HG02678 (cell line): Measurements from ENCODE around the gene FMN2.
"Not testable (repeated sequence)": the region's sequence is repeated elsewhere in the genome, so short reads cannot be mapped to it uniquely, and the experiment has no call there.

Experiments
- ATAC-seq: cut with Tn5 transposase; IDR thresholded peaks from one replicate; pipeline ENCODE4 v1.9.1; 2021; ENCODE audit warnings: mild to moderate bottlenecking, moderate library complexity; ENCODE audit not compliant: unreplicated experiment

The FMN2 gene

DNA sequence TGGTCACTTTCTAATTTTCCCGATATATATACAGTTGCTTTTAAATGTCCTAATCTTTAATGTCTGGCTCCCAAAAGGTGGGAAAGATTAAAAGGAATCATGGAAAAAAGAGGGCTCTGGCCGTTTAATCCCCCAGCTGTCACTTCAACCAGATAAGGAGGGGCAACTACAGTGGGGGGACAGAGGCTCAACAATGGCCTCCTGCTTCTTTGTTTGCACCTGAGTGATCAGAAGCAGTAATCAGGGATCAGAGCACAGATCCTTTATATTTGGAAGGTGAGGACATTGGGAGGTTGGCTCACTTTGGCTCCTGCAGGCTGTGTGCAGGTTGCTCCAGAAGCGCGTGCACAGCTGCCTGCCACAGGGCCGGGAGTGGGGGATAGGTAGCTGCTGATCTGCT lies 212.8 kb downstream of the FMN2 start:
- ATAC-seq, result no peak

DNA sequence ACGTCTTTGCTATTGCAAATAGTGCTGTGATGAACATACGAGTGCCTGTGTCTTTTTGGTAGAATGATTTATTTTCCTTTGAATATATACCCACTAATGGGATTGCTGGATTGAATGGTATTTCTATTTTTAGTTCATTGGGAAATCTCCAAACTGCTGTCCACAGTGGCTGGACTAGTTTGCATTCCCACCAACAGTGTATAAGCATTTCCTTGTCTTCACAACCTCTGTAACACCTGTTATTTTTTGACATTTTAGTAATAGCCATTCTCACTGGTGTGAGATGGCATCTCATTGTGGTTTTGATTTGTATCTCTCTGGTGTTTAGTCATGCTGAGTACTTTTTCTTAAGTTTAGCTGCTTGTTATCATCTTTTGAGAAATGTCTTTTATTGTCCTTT lies 215.0 kb downstream of the FMN2 start:
- ATAC-seq, result no peak

DNA sequence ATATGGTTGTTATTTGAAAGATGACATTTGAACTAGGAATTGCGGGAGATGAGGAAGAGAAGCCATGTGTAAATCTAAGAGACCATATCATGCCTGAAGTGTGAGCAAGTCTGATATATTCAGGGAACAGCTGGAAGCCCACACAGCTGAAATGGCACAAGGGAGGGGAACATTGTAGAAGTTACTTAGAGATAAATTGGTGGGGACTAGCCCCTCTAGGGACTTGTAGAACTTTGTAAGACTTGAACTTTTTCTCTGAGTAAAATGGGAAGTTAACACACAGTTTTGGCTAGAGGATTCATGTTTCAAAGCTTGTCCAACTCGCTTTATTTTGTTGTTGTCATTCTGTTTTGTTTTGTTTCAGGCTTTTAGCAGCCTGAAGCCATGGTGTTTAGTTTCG lies 216.4 kb downstream of the FMN2 start:
- no peak for ATAC-seq

DNA sequence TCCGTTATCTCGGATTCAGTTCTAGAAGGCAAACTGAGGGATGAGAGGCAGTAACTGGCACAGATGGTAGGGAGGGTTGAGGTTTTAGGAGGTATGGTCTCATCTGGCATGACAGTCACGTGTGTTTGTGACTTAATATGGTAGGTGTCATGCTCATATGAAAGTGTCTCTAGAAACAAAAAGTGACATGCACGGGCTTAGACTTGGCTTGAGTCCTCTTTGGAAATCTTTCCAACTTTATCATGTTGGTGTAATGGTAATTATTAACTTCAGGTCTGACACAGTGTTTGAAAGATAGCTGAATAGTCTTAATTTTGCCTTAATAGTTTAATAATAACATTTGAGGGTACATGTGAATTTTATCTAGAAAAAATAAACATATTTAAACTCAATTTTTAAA lies 218.1 kb downstream of the FMN2 start:
- no peak for ATAC-seq

DNA sequence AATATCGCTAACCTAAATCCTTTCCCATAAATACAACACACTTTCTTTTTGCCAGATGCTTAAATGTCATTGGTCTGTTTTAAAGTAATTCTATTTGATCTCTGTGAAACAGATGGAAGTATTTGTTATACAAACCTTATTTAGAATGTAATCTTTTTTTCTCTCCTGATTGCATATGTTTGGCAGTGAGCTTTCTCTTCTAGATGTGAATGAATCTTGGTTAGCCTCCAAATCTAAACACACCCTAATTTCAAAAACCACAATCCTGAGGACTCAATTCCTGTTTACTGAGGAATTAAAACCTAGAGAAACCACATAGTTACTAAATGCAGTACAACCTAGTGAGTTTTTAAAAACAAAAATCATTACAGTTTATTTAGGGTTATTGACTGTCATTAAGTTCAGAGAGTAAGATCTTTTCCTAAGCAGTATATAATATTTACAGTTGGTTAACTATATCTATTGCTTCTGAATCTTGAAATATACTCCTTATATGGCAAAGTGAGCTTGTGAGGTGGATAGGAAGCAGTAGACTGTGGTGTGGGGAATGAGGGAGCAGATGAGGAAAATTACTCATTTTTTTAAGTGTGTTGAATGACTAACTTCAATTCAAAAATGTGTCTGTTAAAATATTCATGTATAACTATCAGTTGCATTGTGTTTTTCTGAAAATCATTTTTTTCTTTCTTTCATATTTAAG lies 218.7 kb downstream of the FMN2 start:
- ATAC-seq, result no peak

DNA sequence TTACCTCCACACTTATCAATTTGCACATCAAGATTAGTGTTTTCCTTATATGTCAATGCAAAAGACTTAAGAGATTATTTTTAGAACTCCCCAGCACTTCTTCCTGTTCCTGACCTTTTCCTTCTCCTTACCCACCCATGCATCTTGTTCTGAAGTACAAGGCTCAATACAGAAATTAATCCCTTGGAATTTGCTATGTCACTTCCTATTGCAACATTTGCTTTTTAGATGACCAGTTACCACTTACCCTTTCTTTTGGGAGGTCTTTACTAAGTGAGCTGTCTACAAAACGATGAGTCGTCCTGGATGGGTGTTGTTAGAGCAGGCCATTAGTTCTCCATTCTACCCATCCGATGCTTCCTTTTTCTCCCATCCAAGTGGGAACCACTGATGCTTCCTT lies 221.2 kb downstream of the FMN2 start:
- no peak for ATAC-seq

DNA sequence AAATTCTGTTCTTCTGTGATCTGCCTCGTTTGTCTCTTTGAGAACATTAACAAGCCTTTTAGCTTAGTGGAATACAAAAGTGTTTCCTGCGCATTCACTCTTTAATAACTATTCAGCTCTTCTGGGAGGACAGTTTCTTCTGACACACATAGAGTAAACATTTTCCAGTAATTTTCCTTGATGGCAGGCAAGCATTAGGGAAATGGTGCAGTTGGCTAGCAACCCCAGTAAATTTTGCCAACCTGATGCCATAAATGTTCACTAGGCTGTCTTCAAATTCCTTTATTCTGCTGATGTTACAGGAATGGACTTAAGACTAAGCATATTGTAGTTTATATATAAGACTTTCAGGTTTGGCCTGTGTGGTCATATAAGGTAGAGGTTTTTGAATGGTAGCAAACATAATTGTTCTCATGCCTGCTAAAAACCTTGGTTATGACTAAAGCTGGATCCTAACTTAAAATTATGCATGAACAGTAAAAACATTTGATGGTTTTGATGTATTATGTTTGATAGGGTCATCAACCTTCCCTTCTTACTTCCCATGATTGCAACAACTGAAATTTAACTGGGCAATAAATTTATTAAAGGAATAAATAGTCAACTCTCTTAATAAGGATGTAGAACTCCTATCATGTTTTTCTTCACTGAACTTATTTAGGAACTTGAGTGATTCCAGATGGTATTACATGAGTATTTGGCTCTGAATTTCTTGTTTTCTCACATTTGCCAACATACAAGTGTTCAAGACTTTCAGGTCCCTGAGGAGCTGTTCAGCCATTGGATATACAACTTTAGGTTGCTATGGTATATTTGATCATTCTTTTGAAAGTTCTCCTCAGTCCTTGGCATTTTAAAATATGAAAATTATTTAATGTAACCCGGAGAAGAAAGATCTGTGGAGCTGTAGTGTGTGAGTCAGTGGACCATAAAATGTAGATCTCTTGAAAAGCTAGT lies 223.4 kb downstream of the FMN2 start:
- ATAC-seq, result no peak

DNA sequence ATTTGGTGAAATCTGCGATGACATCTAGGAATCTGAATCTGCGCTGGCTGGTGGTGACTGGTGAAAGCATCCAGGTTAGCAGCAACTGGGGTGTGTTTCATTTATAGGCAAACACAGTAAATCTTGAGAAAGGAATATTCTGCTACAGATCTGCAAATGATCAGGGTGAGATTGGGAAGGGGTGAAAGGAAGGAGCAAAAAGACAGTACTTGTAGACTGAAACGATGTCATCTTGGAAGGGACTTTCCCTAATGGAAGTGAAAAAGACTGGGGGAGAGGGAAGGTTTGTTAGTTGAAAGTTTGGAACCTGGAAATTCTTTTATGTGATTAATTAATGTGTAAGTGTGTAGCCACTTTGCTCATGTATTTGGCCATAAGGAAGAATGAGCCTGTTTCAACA lies 228.3 kb downstream of the FMN2 start:
- ATAC-seq, result no peak

DNA sequence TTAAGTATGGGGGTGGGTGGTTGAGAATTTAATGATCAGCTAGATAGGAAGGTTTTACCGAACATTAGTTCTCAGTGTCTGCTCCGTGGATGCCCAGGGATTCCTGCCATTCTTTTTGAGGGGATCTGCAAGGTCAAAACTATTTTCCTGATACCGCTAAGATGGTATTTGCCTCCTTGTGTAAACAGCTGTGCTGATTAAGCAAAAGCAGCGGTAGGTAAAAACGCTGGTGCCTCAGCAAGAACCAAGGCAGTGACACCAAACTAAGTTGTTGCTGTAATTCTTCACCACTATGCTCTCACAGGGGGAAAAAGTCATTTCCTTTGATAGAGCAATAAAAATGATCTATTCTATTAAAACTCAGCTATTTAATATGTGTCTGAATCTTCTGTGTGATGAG lies 229.0 kb downstream of the FMN2 start:
- no peak for ATAC-seq

DNA sequence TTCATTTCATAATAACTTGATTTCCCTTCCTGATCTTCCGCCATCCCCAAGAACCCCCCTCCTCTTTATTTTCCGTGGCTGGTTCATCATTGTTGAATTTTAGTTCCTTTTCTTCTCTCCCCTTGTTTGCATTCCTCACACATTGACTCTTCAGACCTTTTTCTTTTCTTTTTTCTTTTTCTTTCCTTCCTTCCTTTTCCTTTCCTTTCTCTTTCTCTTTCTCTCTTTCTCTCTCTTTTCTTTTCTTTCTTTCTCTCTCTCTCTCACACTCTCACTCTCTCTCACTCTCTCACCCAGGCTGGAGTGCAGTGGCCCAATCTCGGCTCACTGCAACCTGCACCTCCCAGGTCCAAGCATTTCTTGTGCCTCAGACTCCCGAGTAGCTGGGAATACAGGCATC lies 231.3 kb downstream of the FMN2 start:
- no peak for ATAC-seq

DNA sequence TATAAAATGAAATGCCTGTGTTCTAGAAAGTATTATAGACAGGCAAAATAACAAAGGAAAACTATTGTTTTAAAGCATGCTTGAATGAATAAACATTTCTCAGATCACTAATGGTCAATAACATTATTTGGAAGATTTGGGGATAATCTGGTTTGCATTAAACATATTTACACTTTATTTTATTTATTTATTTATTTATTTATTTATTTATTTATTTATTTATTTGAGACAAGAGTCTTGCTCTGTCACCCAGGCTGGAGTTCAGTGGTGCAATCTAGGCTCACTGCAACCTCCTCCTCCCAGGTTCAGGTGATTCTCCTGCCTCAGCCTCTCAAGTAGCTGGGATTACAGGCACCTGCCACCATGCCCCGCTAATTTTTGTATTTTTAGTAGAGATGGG lies 236.7 kb downstream of the FMN2 start:
- ATAC-seq, result not testable (repeated sequence)

DNA sequence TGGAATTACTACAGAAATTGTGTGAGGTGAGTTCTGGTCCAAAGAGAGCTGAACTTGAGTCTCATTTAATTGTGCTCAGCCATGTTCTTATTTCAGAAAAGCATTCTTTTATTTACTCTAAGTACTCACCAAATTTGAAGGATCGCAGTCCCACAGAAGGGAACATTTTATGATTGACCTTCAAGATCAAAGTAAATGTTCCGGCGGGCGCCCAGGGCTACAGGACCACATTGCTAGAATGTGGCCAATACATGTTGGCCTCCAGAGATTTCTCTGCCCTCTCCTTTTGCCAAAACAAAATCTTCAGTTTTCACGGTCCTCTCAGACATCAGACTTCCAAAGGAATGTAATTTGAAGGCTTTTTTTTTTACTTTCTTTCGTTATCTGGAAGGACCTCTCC lies 237.8 kb downstream of the FMN2 start:
- ATAC-seq, result no peak

DNA sequence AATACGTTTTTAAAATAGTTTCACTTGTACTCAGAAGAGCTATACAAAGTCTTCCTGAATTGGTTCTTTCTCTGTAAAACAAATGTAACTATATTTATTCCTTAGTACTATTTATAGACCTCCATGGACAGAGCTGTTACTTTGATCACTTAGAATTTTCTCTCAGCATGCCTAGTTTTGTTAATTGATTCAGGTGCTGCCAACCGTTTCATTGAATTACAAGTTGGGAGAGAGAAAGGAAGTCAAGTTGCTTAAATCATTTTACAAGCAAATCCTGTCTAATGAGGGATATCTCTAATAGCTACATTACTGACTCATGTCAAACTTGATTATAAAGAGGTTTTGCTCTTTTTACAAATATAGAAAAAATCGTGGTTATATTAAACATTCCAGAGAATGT lies 241.0 kb downstream of the FMN2 start:
- ATAC-seq, result no peak

DNA sequence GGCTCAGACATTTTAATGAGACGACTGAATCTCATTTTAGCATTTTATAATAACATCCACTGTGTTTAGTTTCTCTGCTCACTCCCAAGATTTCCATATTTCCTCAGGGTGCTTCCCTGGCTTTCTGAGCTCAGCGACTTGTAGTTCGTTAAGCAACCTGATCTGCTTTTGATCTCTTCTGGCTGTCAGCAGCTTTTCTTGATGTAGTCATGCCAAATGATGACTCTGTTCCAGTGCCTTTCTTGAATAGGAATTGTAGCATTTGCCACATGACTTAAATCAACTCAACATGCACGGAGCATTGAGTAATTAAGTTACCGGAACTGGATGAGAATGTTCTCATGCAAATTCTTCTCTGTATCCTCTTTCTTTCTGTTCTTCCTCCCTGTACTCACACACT lies 246.1 kb downstream of the FMN2 start:
- no peak for ATAC-seq

DNA sequence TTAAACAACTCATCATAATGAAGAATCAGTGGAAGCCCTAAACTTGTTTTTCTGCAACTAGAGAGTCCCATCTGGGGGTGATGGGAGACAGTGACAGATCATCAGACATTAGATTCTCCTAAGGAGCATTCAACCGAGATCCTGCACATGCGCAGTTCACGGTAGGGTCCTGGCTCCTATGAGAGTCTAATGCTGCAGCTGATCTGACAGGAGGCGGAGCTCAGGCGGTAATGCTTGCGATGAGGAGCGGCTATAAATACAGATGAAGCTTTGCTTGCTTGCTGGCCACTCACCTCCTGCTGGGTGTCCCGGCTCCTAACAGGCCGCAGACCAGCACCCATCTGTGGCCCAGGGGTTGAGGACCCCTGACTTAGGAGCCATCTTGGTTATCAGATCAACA lies 247.2 kb downstream of the FMN2 start:
- no peak for ATAC-seq

DNA sequence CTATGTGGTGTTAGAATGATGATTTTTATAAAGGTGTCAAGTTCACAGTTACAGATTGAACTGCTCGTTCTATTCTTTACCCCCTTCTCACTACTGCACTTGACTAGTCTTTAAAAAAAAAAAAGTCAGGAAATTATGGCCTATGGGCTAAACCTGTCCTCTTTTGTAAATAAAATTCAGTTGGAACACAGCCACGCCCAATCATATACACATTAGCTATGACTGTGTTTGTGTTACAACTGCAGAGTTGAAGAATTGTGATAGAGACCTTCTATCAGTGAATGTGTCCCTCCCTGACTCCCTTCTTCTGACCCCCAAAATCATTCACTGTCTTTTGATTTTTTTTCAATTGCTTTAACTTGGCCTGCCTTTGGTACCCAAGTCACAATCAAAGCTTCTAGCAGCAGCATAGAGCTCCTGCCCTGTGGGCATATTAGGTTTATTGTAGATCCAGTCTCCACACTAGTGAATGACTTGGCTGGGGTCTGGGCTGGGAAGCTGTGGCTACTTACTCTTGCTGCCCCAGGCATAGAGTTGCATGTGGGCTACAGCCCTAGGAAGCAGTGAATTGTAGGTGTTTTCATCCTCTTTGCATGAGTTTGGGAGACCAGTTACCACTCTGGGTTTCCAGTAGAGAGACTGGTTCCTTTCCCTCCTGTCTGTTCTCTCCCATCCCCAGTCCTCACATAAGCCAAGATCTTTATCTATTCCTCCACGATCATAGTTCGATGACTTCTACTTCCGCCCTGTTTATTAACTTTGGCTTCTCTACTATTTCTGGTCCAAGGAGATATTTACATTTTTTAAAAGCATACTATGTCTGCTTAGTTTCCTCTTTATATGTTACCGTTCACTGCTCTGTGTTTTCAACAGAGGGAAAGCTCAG lies 249.9 kb downstream of the FMN2 start:
- ATAC-seq, result no peak

DNA sequence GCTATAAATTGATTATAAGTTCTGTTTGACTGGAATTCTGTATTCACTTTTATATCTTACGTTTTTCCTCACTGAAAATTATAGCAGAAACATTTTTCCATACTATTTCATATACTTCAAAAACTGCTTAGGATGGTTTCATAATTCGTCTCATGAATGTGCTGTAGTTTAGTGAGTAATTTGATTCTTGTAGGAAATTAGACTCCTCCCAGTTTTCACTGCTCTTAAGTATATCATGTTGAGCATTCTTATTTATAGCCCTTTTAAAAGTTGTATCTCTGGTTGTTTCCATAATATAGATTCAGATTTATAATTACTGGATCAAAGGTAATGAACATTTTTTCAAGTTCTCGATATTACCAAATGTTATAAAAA lies 250.6 kb downstream of the FMN2 start:
- no peak for ATAC-seq

DNA sequence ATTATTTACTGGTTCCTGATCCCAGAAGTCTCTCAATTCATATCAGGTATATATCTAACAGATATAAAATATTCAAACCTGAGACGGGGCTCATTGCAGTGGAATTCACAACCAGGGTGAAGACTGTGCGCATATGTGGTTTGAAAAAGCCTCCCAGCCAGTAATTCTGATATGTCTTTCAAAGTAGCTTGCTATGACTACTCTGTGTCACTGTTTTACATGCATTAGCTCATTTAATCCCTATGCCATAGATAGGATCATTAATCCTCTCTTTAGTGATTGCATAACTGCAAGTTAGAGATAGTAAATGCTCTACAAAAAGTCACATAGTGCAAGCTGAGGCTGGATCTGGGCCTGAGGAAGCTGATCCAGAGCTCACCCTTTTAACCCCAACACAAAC lies 251.4 kb downstream of the FMN2 start:
- ATAC-seq, result no peak

DNA sequence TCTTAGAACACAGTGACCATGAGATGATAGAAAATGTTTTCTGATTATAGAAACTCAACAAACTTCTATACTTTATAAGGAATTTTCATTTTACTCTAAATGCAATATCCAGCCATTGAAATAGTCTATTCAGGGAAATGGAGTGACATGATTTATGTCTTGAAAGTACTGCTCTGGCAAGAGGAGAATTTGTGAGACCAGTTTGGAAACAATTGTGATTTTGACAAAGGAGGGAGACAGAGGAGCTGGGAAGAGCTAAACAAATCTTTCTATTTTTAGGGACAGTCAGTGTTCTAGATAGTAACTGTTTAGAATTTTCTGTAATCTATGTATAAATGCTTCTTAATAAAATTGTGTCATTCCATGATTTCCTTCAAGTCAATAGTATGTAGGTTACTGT lies 252.3 kb downstream of the FMN2 start:
- no peak for ATAC-seq

DNA sequence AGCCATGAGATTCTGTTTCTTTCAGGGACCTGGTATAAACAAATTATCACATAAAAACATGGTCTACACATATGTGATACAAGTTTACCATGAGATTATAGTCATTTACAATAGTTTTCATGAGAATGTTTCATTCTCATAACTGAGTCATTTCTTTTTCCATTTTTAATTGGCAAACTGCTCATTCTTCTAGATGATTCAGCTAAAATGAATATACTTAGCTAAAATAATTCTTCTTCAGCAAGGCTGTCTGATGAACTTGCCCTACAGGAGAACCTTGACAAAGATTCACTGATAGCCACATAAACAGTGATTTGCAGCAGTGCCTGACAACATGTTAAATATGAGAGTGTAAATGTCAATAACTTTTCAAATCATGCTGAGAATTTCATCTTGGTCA lies 253.2 kb downstream of the FMN2 start:
- ATAC-seq, result no peak

DNA sequence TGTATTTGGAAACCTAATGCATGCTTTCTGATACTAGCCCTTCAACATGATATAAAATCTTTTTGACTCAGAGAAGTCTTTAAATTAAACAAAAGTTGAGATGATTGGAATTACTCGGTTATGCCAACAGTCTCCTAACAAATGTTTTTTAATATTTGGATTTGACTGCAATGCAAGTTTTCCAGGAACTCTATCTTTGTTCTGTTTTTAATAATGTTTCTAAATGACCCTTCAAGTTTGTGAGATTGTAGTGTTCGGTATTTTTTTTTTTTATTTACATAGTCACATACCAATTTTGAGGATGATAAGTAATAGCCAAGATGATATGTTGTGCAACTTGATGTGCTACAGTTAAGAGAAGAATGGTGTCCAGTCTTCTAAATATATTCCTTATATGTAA lies 258.0 kb downstream of the FMN2 start:
- ATAC-seq, result no peak
